WTC11 (cell line): Measurements from ENCODE around the gene MX1. TPM values are rescaled to one million over a fixed set of nuclear protein-coding genes. Genes with fewer than 3 reads are reported as not detected.

Experiments used
- ATAC-seq: fragments of 200-7000 bp; cut with Tn5 transposase; 2 replicates; pipeline ENCODE4 v1.10.0; 2021; ENCODE audit warnings: mild to moderate bottlenecking, moderate library complexity
- CTCF ChIA-PET: fragments of 300-600 bp; sonication (Branson Sonifier 250); formaldehyde crosslinking; loops from one replicate; lab custom pipeline; 2021; ENCODE audit warnings: antibody characterized with exemption; lab: Charles Lee
- POLR2A ChIA-PET: fragments of 350-600 bp; sonication (Branson Sonifier 250); formaldehyde crosslinking; loops from one replicate; lab custom pipeline; 2021; ENCODE audit warnings: antibody characterized with exemption; lab: Charles Lee
- DNase-seq: peaks from one replicate; pipeline ENCODE4 v3.0.0; 2021; ENCODE audit warnings: low spot score
- H3K27ac Mint-ChIP-seq: 2 replicates; pipeline ENCODE4 v1.8.0; 2021; ENCODE audit warnings: mixed read lengths
- H3K27me3 Mint-ChIP-seq: 2 replicates; pipeline ENCODE4 v1.8.0; 2021; ENCODE audit warnings: low read depth, mild to moderate bottlenecking, moderate library complexity, mixed read lengths
- H3K36me3 Mint-ChIP-seq: 2 replicates; pipeline ENCODE4 v1.8.0; 2021; ENCODE audit warnings: mixed read lengths
- H3K4me1 Mint-ChIP-seq: 2 replicates; pipeline ENCODE4 v1.8.0; 2022; ENCODE audit warnings: mixed read lengths
- H3K4me3 Mint-ChIP-seq: 2 replicates; pipeline ENCODE4 v1.8.0; 2021; ENCODE audit warnings: mild to moderate bottlenecking, moderate library complexity, mixed read lengths
- H3K9me3 Mint-ChIP-seq: 2 replicates; pipeline ENCODE4 v1.8.0; 2021; ENCODE audit warnings: mixed read lengths
- CREB1 ChIP-seq: sonication (generic); formaldehyde crosslinking; IDR thresholded peaks from 2 replicates; pipeline ENCODE4 v1.8.0; 2023; ENCODE audit warnings: mild to moderate bottlenecking, missing genetic modification reagents
- ETV6 ChIP-seq: sonication (generic); formaldehyde crosslinking; IDR thresholded peaks from 2 replicates; pipeline ENCODE4 v1.8.1; 2022; ENCODE audit warnings: mild to moderate bottlenecking, missing genetic modification reagents
- FOXP1 ChIP-seq: sonication (generic); formaldehyde crosslinking; IDR thresholded peaks from 2 replicates; pipeline ENCODE4 v1.8.0; 2022; ENCODE audit warnings: missing genetic modification reagents, mild to moderate bottlenecking, moderate library complexity, borderline replicate concordance
- GRHL2 ChIP-seq: fragments of 250-450 bp; sonication (Bioruptor Pico); IDR thresholded peaks from 2 replicates; pipeline ENCODE4 v1.8.0; 2022; ENCODE audit warnings: mild to moderate bottlenecking, moderate library complexity; ENCODE audit not compliant: insufficient replicate concordance, severe bottlenecking
- GTF2I ChIP-seq: fragments of 250-450 bp; sonication (Bioruptor Pico); conservative IDR thresholded peaks from 2 replicates; pipeline ENCODE4 v1.4.0; 2021; ENCODE audit warnings: mild to moderate bottlenecking
- HMGA2 ChIP-seq: fragments of 250-450 bp; sonication (Bioruptor Pico); IDR thresholded peaks from 2 replicates; pipeline ENCODE4 v1.4.0; 2021; ENCODE audit warnings: mild to moderate bottlenecking, moderate library complexity
- NFATC4 ChIP-seq: fragments of 250-450 bp; sonication (Bioruptor Pico); IDR thresholded peaks from 2 replicates; pipeline ENCODE4 v1.9.0; 2021; ENCODE audit warnings: mild to moderate bottlenecking
- PRRX2 ChIP-seq: fragments of 250-450 bp; sonication (Bioruptor Pico); IDR thresholded peaks from 2 replicates; pipeline ENCODE4 v1.8.0; 2021; ENCODE audit warnings: mild to moderate bottlenecking
- ZBTB21 ChIP-seq: sonication (generic); formaldehyde crosslinking; IDR thresholded peaks from 2 replicates; pipeline ENCODE4 v1.8.1; 2023; ENCODE audit warnings: mild to moderate bottlenecking, missing genetic modification reagents, borderline replicate concordance
- ZNF423 ChIP-seq: fragments of 250-450 bp; sonication (Bioruptor Pico); IDR thresholded peaks from 2 replicates; pipeline ENCODE4 v2.1.2; 2022; ENCODE audit warnings: mild to moderate bottlenecking, moderate library complexity
- total RNA-seq: library from RNA; stranded (reverse); gene quantifications from 3 replicates; pipeline ENCODE4 v1.2.3, GENCODE V29; 2021
- TF ChIP-seq, protein P1 (sequence below): fragments of 250-450 bp; sonication (Bioruptor Pico); IDR thresholded peaks from 2 replicates; pipeline ENCODE4 v1.9.0; 2021; ENCODE audit warnings: mild to moderate bottlenecking
- TF ChIP-seq, protein P2 (sequence below): sonication (generic); formaldehyde crosslinking; IDR thresholded peaks from 2 replicates; pipeline ENCODE4 v1.8.0; 2023; ENCODE audit warnings: mild to moderate bottlenecking, missing genetic modification reagents
- TF ChIP-seq, protein P3 (sequence below): sonication (generic); formaldehyde crosslinking; IDR thresholded peaks from 2 replicates; pipeline ENCODE4 v1.8.1; 2023; ENCODE audit warnings: mild to moderate bottlenecking, missing genetic modification reagents, borderline replicate concordance
- TF ChIP-seq, protein P4 (sequence below): sonication (generic); formaldehyde crosslinking; conservative IDR thresholded peaks from 2 replicates; pipeline ENCODE4 v1.8.1; 2022; ENCODE audit warnings: mild to moderate bottlenecking, missing genetic modification reagents
- TF ChIP-seq, protein P5 (sequence below): fragments of 250-450 bp; sonication (Bioruptor Pico); IDR thresholded peaks from 2 replicates; pipeline ENCODE4 v1.9.0; 2021; ENCODE audit warnings: moderate library complexity, mild to moderate bottlenecking, inconsistent platforms, borderline replicate concordance
- TF ChIP-seq, protein P6 (sequence below): fragments of 250-450 bp; sonication (Bioruptor Pico); IDR thresholded peaks from 2 replicates; pipeline ENCODE4 v1.9.0; 2021; ENCODE audit warnings: mild to moderate bottlenecking, borderline replicate concordance
- TF ChIP-seq, protein P7 (sequence below): sonication (generic); formaldehyde crosslinking; IDR thresholded peaks from 2 replicates; pipeline ENCODE4 v1.8.1; 2022; ENCODE audit warnings: mild to moderate bottlenecking, moderate library complexity, missing genetic modification reagents

MX1 gene
- total RNA-seq, 1 experiment from 2014 or later, result 3.6 TPM

DNA sequence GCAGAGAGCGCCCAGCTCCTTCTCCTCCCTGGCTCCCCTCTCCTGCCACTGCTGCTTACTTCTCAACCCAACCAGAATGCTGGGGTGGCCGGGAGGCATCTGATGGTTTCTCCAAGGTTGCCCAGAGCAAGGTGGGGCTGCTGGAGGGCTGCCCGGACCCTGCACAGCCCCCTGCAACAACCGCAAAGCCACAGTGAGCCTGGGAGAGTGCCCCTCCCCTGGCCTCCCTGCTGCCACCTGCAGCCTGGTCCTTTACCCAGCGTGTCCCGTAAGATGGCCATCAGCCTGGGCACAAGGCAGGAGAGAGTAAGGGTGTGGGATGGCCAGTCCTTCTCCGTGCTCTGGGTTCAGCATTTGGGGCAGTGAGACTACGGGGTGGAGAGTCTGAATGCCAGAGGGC is 47.2 kb upstream of the MX1 start:
- ChIA-PET POLR2A (no interaction called here), CTCF (interaction anchor here (1.3 to 2.8 kb wide), 4 partner anchors 10 to 96 kb away, joined by 3 to 28 read pairs (median 12); no protein-coding TSS in a partner anchor)
- ATAC-seq, result peak; percentile 53
- Mint-ChIP-seq H3K27ac (no peak overlapping the region), H3K4me1 (peaks cover 7% of the 10 kb centered on the region), H3K9me3 (peaks cover 17% of the 10 kb centered on the region), H3K4me3 (no peak overlapping the region), H3K27me3 (0 out of 2 replicates have a peak, but pooled peaks cover 2% of the 10 kb centered on the region), H3K36me3 (peaks cover 6% of the 10 kb centered on the region)
- TF ChIP-seq ZBTB21 (CRISPR knock-in tag), result no peak
- TF ChIP-seq PRRX2 (CRISPR knock-in tag), result no peak
- no peak for DNase-seq

DNA sequence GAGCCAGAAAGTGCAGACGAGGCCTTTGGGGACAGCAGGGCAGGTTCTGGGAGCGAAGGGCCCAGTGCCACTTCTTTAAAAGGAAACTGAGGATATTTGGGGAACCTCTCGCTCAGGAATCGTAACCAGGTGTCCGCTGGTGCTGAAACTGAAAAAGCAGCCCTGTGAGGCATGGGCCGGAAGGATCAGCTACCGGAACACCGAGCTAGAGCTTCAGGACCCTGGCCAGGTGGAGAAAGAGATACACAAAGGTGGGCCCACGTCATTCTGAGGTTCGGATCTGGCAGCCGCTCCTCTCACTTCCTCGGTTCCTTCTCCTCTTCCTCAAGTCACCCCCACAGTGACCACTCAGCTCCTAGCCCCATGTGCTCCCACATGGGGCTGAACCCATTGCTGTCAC is 46.1 kb upstream of the MX1 start:
- Mint-ChIP-seq H3K9me3 (peaks cover 17% of the 10 kb centered on the region), H3K27ac (no peak overlapping the region)
- POLR2A ChIA-PET, result no interaction called here

More for the DNA sequence above, 46.1 kb upstream of the MX1 start:
- H3K4me3 Mint-ChIP-seq, result no peak overlapping the region
- TF ChIP-seq ZNF423 (CRISPR knock-in tag) (no peak), GTF2I (CRISPR knock-in tag) (no peak), NFATC4 (CRISPR knock-in tag) (no peak), FOXP1 (no peak), CREB1 (no peak), HMGA2 (CRISPR knock-in tag) (no peak), GRHL2 (CRISPR knock-in tag) (no peak), ETV6 (CRISPR knock-in tag) (no peak)
- TF ChIP-seq, protein P1, sequence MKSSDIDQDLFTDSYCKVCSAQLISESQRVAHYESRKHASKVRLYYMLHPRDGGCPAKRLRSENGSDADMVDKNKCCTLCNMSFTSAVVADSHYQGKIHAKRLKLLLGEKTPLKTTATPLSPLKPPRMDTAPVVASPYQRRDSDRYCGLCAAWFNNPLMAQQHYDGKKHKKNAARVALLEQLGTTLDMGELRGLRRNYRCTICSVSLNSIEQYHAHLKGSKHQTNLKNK (CRISPR knock-in tag), result no peak
- TF ChIP-seq, protein P2, sequence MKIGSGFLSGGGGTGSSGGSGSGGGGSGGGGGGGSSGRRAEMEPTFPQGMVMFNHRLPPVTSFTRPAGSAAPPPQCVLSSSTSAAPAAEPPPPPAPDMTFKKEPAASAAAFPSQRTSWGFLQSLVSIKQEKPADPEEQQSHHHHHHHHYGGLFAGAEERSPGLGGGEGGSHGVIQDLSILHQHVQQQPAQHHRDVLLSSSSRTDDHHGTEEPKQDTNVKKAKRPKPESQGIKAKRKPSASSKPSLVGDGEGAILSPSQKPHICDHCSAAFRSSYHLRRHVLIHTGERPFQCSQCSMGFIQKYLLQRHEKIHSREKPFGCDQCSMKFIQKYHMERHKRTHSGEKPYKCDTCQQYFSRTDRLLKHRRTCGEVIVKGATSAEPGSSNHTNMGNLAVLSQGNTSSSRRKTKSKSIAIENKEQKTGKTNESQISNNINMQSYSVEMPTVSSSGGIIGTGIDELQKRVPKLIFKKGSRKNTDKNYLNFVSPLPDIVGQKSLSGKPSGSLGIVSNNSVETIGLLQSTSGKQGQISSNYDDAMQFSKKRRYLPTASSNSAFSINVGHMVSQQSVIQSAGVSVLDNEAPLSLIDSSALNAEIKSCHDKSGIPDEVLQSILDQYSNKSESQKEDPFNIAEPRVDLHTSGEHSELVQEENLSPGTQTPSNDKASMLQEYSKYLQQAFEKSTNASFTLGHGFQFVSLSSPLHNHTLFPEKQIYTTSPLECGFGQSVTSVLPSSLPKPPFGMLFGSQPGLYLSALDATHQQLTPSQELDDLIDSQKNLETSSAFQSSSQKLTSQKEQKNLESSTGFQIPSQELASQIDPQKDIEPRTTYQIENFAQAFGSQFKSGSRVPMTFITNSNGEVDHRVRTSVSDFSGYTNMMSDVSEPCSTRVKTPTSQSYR, result no peak
- TF ChIP-seq, protein P3, sequence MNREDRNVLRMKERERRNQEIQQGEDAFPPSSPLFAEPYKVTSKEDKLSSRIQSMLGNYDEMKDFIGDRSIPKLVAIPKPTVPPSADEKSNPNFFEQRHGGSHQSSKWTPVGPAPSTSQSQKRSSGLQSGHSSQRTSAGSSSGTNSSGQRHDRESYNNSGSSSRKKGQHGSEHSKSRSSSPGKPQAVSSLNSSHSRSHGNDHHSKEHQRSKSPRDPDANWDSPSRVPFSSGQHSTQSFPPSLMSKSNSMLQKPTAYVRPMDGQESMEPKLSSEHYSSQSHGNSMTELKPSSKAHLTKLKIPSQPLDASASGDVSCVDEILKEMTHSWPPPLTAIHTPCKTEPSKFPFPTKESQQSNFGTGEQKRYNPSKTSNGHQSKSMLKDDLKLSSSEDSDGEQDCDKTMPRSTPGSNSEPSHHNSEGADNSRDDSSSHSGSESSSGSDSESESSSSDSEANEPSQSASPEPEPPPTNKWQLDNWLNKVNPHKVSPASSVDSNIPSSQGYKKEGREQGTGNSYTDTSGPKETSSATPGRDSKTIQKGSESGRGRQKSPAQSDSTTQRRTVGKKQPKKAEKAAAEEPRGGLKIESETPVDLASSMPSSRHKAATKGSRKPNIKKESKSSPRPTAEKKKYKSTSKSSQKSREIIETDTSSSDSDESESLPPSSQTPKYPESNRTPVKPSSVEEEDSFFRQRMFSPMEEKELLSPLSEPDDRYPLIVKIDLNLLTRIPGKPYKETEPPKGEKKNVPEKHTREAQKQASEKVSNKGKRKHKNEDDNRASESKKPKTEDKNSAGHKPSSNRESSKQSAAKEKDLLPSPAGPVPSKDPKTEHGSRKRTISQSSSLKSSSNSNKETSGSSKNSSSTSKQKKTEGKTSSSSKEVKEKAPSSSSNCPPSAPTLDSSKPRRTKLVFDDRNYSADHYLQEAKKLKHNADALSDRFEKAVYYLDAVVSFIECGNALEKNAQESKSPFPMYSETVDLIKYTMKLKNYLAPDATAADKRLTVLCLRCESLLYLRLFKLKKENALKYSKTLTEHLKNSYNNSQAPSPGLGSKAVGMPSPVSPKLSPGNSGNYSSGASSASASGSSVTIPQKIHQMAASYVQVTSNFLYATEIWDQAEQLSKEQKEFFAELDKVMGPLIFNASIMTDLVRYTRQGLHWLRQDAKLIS (CRISPR knock-in tag), result no peak
- TF ChIP-seq, protein P4, sequence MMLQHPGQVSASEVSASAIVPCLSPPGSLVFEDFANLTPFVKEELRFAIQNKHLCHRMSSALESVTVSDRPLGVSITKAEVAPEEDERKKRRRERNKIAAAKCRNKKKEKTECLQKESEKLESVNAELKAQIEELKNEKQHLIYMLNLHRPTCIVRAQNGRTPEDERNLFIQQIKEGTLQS (CRISPR knock-in tag), result no peak
- TF ChIP-seq, protein P5, sequence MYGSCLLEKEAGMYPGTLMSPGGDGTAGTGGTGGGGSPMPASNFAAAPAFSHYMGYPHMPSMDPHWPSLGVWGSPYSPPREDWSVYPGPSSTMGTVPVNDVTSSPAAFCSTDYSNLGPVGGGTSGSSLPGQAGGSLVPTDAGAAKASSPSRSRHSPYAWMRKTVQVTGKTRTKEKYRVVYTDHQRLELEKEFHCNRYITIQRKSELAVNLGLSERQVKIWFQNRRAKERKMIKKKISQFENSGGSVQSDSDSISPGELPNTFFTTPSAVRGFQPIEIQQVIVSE (CRISPR knock-in tag), result no peak
- TF ChIP-seq, protein P6, sequence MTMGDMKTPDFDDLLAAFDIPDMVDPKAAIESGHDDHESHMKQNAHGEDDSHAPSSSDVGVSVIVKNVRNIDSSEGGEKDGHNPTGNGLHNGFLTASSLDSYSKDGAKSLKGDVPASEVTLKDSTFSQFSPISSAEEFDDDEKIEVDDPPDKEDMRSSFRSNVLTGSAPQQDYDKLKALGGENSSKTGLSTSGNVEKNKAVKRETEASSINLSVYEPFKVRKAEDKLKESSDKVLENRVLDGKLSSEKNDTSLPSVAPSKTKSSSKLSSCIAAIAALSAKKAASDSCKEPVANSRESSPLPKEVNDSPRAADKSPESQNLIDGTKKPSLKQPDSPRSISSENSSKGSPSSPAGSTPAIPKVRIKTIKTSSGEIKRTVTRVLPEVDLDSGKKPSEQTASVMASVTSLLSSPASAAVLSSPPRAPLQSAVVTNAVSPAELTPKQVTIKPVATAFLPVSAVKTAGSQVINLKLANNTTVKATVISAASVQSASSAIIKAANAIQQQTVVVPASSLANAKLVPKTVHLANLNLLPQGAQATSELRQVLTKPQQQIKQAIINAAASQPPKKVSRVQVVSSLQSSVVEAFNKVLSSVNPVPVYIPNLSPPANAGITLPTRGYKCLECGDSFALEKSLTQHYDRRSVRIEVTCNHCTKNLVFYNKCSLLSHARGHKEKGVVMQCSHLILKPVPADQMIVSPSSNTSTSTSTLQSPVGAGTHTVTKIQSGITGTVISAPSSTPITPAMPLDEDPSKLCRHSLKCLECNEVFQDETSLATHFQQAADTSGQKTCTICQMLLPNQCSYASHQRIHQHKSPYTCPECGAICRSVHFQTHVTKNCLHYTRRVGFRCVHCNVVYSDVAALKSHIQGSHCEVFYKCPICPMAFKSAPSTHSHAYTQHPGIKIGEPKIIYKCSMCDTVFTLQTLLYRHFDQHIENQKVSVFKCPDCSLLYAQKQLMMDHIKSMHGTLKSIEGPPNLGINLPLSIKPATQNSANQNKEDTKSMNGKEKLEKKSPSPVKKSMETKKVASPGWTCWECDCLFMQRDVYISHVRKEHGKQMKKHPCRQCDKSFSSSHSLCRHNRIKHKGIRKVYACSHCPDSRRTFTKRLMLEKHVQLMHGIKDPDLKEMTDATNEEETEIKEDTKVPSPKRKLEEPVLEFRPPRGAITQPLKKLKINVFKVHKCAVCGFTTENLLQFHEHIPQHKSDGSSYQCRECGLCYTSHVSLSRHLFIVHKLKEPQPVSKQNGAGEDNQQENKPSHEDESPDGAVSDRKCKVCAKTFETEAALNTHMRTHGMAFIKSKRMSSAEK (CRISPR knock-in tag), result no peak
- TF ChIP-seq, protein P7, sequence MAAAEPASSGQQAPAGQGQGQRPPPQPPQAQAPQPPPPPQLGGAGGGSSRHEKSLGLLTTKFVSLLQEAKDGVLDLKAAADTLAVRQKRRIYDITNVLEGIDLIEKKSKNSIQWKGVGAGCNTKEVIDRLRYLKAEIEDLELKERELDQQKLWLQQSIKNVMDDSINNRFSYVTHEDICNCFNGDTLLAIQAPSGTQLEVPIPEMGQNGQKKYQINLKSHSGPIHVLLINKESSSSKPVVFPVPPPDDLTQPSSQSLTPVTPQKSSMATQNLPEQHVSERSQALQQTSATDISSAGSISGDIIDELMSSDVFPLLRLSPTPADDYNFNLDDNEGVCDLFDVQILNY (CRISPR knock-in tag), result no peak
- DNase-seq (no peak), ATAC-seq (no peak)
- H3K4me1 Mint-ChIP-seq, result peaks cover 7% of the 10 kb centered on the region
- H3K27me3 Mint-ChIP-seq, result 0 out of 2 replicates have a peak, but pooled peaks cover 2% of the 10 kb centered on the region
- H3K36me3 Mint-ChIP-seq, result peaks cover 6% of the 10 kb centered on the region
- CTCF ChIA-PET, result interaction anchor here (1.1 to 1.7 kb wide), 2 partner anchors 11 to 96 kb away, joined by 3 to 12 read pairs; no protein-coding TSS in a partner anchor
